Thyroid gland (tissue), 4 donors: Measurements from ENCODE around the gene DOP1A. TPM values are rescaled to one million over a fixed set of nuclear protein-coding genes. Genes with fewer than 3 reads are reported as not detected.

Source experiments
- DNase-seq, 2 donors: peaks; one replicate each; pipeline ENCODE4 v3.0.0-alpha.2; 2019
- H3K27ac ChIP-seq, 3 donors: fragments of 200-600 bp; sonication (generic); 1 replicate in 2 of 3; 2 replicates in 1 of 3; pipeline ENCODE4 v1.5.1; 2016 to 2019; ENCODE audit warnings: mild to moderate bottlenecking in 1 of 3, moderate library complexity in 1 of 3
- H3K27me3 ChIP-seq: fragments of 200-600 bp; sonication (generic); one replicate; pipeline ENCODE4 v1.5.1; 2019
- H3K36me3 ChIP-seq, 2 donors: fragments of 200-600 bp; sonication (generic); one replicate each; pipeline ENCODE4 v1.5.1; 2016 to 2019
- H3K4me1 ChIP-seq, 2 donors: fragments of 200-600 bp; sonication (generic); one replicate each; pipeline ENCODE4 v1.5.1; 2017 to 2019
- H3K4me3 ChIP-seq, 3 donors: fragments of 200-600 bp; sonication (generic); replicated peaks in 1 of 3; 1 replicate in 2 of 3; 2 replicates in 1 of 3; pipeline ENCODE4 v1.5.1; 2016; ENCODE audit warnings: mild to moderate bottlenecking in 1 of 3
- H3K9me3 ChIP-seq: fragments of 200-600 bp; sonication (generic); one replicate; pipeline ENCODE4 v1.5.1; 2017
- POLR2A ChIP-seq, 2 donors: fragments of 450-650 bp; IDR thresholded peaks; one replicate each; pipeline ENCODE4 v1.6.1; 2017; ENCODE audit warnings: antibody characterized with exemption in 2 of 2, mild to moderate bottlenecking in 2 of 2, moderate library complexity in 1 of 2
- WGBS, 2 donors: methylation state at CpG; one replicate each; pipeline ENCODE4 v1.1.5; 2017; 5-methylcytosine and 5-hydroxymethylcytosine counted together
- intact Hi-C: fragments of 100-400 bp; cut with DNase I; formaldehyde crosslinking; loops from one replicate; pipeline ENCODE4 v1.15.1; 2023
- total RNA-seq, 4 donors: library from RNA; depleted of rRNA; stranded (reverse); fragments of >200 nt; gene quantifications; one replicate each; pipeline ENCODE4 v1.2.3, GENCODE V29; 2016
- TF ChIP-seq, protein P1 (sequence below), 6 experiments: fragments of 200-600 bp in 3 of 6; fragments of 450-650 bp in 3 of 6; sonication (generic) in 3 of 6; IDR thresholded peaks; one replicate each; pipeline ENCODE4 v1.5.1; 2016 to 2019; ENCODE audit warnings: antibody characterized with exemption in 6 of 6, mild to moderate bottlenecking in 2 of 6, inconsistent platforms in 1 of 6, moderate library complexity in 1 of 6

The DOP1A gene
- total RNA-seq: 10 to 100 TPM; 31.6 to 58.4 (median 54.2) TPM

DNA sequence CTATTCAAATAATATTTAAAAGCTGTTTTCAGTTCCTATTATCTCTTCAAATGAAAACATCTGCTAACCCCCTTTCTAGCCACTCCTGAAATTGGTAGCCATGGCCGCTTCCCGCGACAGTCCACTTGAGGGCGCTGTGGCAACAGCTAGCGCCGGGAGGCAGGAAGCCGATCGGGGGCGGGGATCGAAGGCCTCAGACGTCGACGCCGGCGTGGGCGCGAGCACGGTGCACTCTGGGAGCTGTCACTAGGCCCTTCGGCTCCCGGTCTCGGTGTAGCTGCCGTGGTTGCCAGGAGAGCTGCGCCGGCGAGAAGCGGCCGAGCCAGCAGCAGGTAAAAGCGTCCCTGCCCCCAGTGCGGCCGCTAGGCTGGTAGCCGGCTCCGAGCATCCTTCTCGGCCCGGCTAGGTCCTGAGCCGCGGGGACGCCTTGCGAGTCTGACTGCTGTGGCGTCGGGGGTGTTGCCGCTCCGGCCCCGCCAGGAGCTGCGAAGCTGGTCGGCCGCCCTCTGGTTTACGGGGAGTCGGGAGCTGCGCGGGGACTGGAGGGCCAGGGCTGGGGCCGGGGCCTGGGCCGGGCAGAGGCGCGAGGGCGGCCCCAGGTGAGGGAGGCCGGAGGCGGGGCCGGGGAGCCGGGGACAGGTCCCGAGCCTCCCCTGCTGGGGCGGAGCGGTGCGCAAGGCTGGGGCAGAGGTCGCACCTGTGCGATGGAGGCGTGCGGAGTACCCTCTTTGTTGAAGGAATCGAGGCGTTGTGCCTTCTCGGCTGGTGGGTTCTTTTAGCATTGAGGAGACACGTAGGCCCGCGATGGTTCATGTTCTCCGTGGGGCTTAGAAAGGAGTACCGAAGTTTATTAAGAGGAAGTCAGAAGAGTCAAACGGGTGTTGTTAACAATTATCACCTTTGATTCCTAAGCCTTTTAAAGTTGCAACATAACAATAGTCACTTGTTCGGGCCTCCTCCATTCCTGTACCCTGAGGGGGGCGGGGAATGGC is at the start of gene DOP1A:
DOP1A (plus strand) TSS at position 224 of the 992 bp plus-strand sequence. CDS start 29,307 bp downstream, outside the sequence.
- Histone ChIP-seq H3K4me1 (peaks cover 18 to 32% of the 10 kb centered on the region in 2 donors), H3K9me3 (no peaks in the 10 kb centered on the region), H3K4me3 (peak within 1 kb of the TSS; percentile 38 to 90 (median 80)), H3K36me3 (no peaks in the 10 kb centered on the region), H3K27ac (peak within 1 kb of the TSS; percentile 70 to 91 (median 86)), H3K27me3 (no peaks in the 10 kb centered on the region)
- TF ChIP-seq, protein P1, sequence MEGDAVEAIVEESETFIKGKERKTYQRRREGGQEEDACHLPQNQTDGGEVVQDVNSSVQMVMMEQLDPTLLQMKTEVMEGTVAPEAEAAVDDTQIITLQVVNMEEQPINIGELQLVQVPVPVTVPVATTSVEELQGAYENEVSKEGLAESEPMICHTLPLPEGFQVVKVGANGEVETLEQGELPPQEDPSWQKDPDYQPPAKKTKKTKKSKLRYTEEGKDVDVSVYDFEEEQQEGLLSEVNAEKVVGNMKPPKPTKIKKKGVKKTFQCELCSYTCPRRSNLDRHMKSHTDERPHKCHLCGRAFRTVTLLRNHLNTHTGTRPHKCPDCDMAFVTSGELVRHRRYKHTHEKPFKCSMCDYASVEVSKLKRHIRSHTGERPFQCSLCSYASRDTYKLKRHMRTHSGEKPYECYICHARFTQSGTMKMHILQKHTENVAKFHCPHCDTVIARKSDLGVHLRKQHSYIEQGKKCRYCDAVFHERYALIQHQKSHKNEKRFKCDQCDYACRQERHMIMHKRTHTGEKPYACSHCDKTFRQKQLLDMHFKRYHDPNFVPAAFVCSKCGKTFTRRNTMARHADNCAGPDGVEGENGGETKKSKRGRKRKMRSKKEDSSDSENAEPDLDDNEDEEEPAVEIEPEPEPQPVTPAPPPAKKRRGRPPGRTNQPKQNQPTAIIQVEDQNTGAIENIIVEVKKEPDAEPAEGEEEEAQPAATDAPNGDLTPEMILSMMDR (IDR thresholded peaks at IDR 0.05): peak; percentile 81 to 97 (median 92)
- peak in 1 of 2 donors; percentile 85 for TF ChIP-seq POLR2A (IDR thresholded peaks at IDR 0.05)
- DNase-seq: peak; percentile 98 to 99
- WGBS, 2 donors: 0 to 1% methylated on average over 30 to 31 of the region's 78 CpGs
- intact Hi-C loops: loop anchor here (10.0 kb wide), 2 partner anchors 127 to 447 kb away; partner anchors contain the start of genes PGM3, PRSS35 and RWDD2A

GRCh38 chr6:83019741-83020140 is 47.7 kb upstream of the DOP1A start:
- Histone ChIP-seq H3K36me3 (no peaks in the 10 kb centered on the region), H3K4me1 (no peaks in the 10 kb centered on the region), H3K4me3 (no peak overlapping the region), H3K27me3 (no peaks in the 10 kb centered on the region), H3K9me3 (no peaks in the 10 kb centered on the region), H3K27ac (no peak overlapping the region)
- intact Hi-C loops: no loop called here
- 95 to 98% methylated on average over 4 of the region's 4 CpGs for WGBS, 2 donors
- no peak for DNase-seq
- TF ChIP-seq, protein P1 (IDR thresholded peaks at IDR 0.05): no peak
- no peak for TF ChIP-seq POLR2A (IDR thresholded peaks at IDR 0.05)

- H3K9me3 ChIP-seq: no peaks in the 10 kb centered on the region
- no peak for DNase-seq
- H3K4me1 ChIP-seq: no peaks in the 10 kb centered on the region
- 98 to 100% methylated on average over 5 to 6 of the region's 6 CpGs for WGBS, 2 donors
- H3K4me3 ChIP-seq: no peak overlapping the region
- no peak overlapping the region for H3K27ac ChIP-seq
- TF ChIP-seq POLR2A (IDR thresholded peaks at IDR 0.05): no peak
- TF ChIP-seq, protein P1 (IDR thresholded peaks at IDR 0.05): no peak
- intact Hi-C loops: no loop called here
- no peaks in the 10 kb centered on the region for H3K27me3 ChIP-seq
- H3K36me3 ChIP-seq: peaks cover 4 to 7% of the 10 kb centered on the region in 2 donors
Observed at GRCh38 chr6:83031689-83032088, 35.8 kb upstream of the DOP1A start.

DNA sequence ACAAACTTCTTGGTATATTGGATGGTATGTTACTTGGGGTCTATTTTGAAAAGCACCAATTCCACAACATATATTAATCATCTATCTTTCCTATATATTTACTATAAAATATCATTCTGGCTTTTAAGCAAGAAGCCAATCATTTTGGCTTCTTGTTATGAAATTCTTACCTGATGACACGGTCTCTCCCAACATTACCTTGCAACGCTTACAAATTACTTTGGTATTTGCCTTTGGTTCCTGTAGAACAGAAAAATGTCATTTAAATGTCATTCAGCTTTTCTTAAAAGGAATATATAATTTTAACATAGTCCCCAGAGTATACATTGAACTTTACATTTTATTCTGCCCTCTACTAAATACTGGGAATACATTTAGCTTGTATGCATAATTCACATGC is 29.2 kb upstream of the DOP1A start:
- TF ChIP-seq POLR2A (IDR thresholded peaks at IDR 0.05): no peak
- TF ChIP-seq, protein P1 (IDR thresholded peaks at IDR 0.05): no peak
- H3K27ac ChIP-seq: no peak overlapping the region
- H3K4me3 ChIP-seq: no peak overlapping the region
- no peaks in the 10 kb centered on the region for H3K27me3 ChIP-seq
- 97 to 98% methylated on average over 2 of the region's 2 CpGs for WGBS, 2 donors
- H3K36me3 ChIP-seq: no peaks in the 10 kb centered on the region
- intact Hi-C loops: no loop called here
- no peaks in the 10 kb centered on the region for H3K9me3 ChIP-seq
- no peak for DNase-seq
- H3K4me1 ChIP-seq: no peaks in the 10 kb centered on the region
